ENCODE data around the gene NOLC1. TPM values are rescaled to one million over a fixed set of nuclear protein-coding genes. Genes with fewer than 3 reads are reported as not detected.

The NOLC1 gene
- total RNA-seq: 31.2 TPM
- long read RNA-seq, transcript NOLC1-207 (13 exons, 2,441 nt): major isoform, 10 of 30 reads
- long read RNA-seq, partial matches to known transcripts: 11 of 30 reads
- long read RNA-seq, other reads (novel, unspliced or antisense): 4 of 30 reads

GRCh38 chr10:102151774-102152544, at the start of gene NOLC1:
Gene NOLC1 (plus strand): TSS chr10:102152389. CDS start chr10:102152411, 22 bp downstream.
- peak; percentile 98 for ATAC-seq
- peak; percentile 99 for DNase-seq
- intact Hi-C loops (cut with micrococcal nuclease): no loop called here

DNA sequence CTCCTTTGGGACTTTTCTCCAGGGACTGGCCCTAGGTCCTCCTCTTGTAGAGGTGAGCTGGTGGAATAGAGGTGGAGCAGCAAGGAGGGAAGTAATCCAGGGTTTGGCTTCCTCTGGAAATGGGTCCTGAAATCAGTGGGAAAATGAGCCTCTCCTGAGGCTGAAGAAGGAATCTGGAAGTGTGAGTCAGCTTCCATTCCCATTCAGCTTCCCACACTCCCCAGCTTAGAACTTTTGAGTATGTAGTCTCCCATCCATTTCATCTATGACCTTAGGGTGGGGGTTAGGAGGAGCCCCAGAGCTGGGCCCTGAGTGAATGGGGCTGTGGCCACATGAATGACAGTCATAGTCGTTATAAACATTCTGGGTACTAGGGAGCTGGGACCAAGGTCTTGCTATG, 49.8 kb upstream of the NOLC1 start:
- ATAC-seq (no peak), DNase-seq (no peak)
- intact Hi-C loops (cut with micrococcal nuclease): no loop called here

DNA sequence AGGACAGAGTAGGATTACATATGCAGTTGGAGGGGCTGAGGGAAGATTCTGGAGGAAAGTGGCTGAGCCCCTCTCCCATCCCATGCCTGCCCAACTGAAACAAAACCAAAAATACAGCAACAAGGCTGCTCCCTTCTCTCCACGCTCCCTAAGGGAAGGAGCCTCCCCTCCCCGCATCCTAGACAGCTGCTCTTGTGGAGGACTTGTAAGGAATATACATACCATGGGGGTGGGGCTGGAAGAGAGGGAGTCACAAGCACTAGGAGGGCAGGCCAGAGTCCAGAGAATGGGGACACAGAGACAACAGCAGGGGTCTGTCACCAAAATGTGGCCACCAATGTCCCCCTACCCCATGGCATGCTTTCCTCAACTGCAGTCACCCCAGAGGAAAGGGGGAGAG, 45.2 kb upstream of the NOLC1 start:
- ATAC-seq: no peak

DNA sequence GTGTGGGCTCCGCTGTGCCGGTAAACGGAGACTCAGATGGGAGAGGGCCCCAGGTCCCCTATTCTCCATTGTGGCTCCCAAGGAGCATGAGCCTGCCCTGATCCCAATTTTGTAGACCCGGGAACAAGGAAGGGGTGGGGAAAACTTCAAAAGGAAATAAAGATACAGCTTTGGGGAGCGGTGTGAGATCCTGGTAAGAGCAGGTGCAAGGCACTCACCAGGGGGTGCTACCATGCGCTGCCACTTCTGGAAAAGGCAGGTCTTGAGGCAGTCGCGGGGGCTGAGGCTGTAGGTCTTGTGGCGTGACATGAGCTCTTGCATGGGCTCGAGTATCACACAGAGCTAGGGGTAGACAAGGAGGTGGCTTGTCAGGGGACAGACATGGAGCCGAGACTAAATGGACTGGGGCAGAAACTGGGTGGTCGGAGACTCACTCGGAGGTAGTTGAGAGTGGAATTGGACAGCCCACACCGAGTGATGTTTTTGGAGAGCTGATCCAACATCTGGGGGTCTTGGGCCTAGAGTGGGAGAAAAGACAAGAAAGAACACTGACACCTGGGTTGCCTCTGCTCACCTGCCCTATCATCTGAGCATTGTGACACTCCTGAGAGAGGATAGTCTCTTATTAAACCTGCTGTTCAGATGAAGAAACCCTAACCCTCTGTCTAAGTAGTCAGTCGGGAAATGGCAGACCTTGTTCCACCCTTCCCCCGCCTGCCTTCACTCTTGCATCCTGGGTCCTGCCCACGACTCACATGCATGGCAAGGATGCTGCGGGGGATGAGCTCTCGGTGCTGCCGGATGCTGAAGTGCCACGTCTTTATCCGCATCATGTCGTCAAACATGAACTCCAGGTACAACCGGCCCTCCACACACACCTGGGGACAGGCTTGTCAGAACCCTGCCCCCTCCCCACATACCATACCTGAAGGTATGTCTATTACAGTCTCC, 42.7 kb upstream of the NOLC1 start:
- ATAC-seq (no peak), DNase-seq (no peak)
- intact Hi-C loops (cut with micrococcal nuclease): no loop called here

More for the DNA sequence above, 45.2 kb upstream of the NOLC1 start:
- intact Hi-C loops (cut with micrococcal nuclease): no loop called here
- no peak for DNase-seq

DNA sequence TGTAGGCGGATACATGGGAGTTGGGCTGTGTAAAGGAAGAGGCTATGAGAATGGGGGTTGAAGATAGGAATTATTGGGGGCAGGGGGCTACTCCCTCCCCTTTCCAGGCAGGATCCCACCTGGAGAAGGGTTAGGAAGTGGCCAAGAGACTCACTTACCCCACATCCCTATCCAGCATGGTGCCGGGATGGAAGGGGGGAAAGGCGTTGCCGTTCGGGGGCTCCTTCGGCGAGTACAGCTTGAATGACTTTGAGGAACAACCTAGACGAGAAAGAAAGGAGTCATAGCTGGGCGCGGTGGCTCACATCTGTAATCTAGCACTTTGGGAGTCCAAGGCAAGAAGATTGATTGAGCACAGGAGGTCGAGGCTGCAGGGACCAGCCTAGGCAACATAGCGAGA, 40.9 kb upstream of the NOLC1 start:
- no peak for ATAC-seq
- intact Hi-C loops (cut with micrococcal nuclease): no loop called here
- DNase-seq: no peak

- no peak for ATAC-seq
- intact Hi-C loops (cut with micrococcal nuclease): no loop called here
- DNase-seq: no peak
Observed at GRCh38 chr10:102112210-102112817, 39.9 kb upstream of the NOLC1 start.

- no peak for ATAC-seq
- no peak for DNase-seq
- intact Hi-C loops (cut with micrococcal nuclease): no loop called here
Observed at GRCh38 chr10:102113261-102113955, 38.8 kb upstream of the NOLC1 start.

GRCh38 chr10:102113956-102114857, 38.0 kb upstream of the NOLC1 start:
- DNase-seq (peak; percentile 58), ATAC-seq (peak; percentile 3)
- intact Hi-C loops (cut with micrococcal nuclease): no loop called here

GRCh38 chr10:102114861-102115618, 37.1 kb upstream of the NOLC1 start:
- ATAC-seq (peak; percentile 79), DNase-seq (peak; percentile 94)
- intact Hi-C loops (cut with micrococcal nuclease): no loop called here

GRCh38 chr10:102115775-102116174, 36.4 kb upstream of the NOLC1 start:
- ATAC-seq (no peak), DNase-seq (no peak)
- intact Hi-C loops (cut with micrococcal nuclease): no loop called here

DNA sequence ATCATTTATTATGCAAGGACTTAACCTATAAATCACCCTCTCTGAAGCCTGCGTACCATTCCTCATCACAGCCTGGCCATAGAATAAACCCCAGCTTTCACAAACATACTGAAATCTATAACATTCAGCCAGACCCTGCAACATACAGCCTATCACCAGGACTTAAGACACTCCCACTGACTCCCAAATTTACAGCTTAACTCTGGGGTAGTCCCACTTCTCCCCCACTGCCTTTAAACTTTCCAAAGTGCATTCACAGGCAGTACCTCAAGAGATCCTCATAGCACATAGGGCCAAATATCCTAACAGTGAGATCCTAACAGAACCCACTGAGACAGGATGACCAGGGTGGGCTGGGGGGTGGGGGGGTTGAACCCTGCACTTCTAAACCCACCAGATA, 35.5 kb upstream of the NOLC1 start:
- no peak for DNase-seq
- intact Hi-C loops (cut with micrococcal nuclease): no loop called here
- ATAC-seq: no peak

DNA sequence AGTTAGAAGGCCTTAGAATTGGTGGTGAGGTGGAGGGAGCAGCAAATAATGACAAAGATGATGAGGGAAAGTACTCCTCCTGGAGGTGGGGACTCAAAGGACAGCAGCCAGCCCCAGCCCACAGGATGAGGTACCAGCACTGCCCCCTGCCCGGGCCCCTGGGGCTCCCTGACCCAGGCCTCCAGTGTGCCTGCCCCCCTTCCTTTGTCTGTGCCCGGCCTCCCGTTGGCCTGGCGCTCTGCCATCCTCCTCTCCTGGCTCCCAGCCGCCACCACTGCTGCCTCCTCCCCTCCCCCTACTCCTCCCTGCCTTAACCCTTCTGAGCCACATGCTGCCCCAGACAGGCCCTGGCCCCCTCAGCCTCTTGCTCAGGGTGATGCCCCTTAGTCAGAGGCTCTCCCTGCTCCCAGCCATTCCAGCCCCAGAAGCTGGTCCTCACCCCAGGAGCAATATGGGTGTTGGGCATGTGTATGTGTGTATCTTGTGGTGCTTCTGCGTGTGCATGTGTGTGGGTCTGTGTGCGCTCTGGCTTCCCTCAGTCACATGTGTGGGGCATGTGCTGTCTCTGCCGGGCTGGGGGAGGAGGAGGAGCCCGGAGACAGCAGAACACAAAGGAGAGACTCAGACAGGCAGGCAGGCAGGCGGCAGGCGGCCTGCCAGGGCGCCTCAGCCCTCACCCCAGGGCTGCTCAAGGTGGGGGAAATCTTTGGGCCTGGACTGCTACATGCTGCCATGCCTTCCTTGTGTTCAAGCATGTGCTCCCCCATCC, 34.6 kb upstream of the NOLC1 start:
- intact Hi-C loops (cut with micrococcal nuclease): no loop called here
- DNase-seq: peak; percentile 93
- peak; percentile 30 for ATAC-seq

- DNase-seq (peak; percentile 52), ATAC-seq (no peak)
- intact Hi-C loops (cut with micrococcal nuclease): no loop called here
Observed at GRCh38 chr10:102118867-102119266, 33.3 kb upstream of the NOLC1 start.

- intact Hi-C loops (cut with micrococcal nuclease): no loop called here
- peak; percentile 18 for ATAC-seq
- peak; percentile 70 for DNase-seq
Observed at GRCh38 chr10:102119417-102120141, 32.6 kb upstream of the NOLC1 start.

GRCh38 chr10:102120142-102120990, 31.8 kb upstream of the NOLC1 start, which contains the start of gene LDB1:
Gene LDB1 (minus strand): TSS chr10:102120368. CDS start chr10:102120110, 258 bp downstream.
- ATAC-seq (peak; percentile 72), DNase-seq (peak; percentile 91)
- intact Hi-C loops (cut with micrococcal nuclease): no loop called here
